Breast epithelium (tissue), 4 donors: ENCODE data around the gene GOLGA8S. TPM values are rescaled to one million over a fixed set of nuclear protein-coding genes. Genes with fewer than 3 reads are reported as not detected.
"Not testable (repeated sequence)": the region's sequence is repeated elsewhere in the genome, so short reads cannot be mapped to it uniquely, and the experiment has no call there.

Experiments
- DNase-seq, 2 donors: peaks; one replicate each; pipeline ENCODE4 v3.0.0-alpha.2; 2019; ENCODE audit warnings: low spot score in 2 of 2
- H3K27ac ChIP-seq, 2 donors: fragments of 200-600 bp; sonication (generic) in 1 of 2; one replicate each; pipeline ENCODE4 v1.5.1; 2016 to 2019; ENCODE audit warnings: mild to moderate bottlenecking in 1 of 2
- H3K27me3 ChIP-seq, 2 donors: fragments of 200-600 bp; sonication (generic) in 1 of 2; one replicate each; pipeline versions ENCODE4 v1.5.1 to v1.6.0; 2017 to 2019; ENCODE audit warnings: control low read depth in 1 of 2, mild to moderate bottlenecking in 1 of 2
- H3K36me3 ChIP-seq: fragments of 200-600 bp; one replicate; pipeline ENCODE4 v1.5.1; 2019
- H3K4me1 ChIP-seq, 2 donors: fragments of 200-600 bp; sonication (generic); one replicate each; pipeline ENCODE4 v1.5.1; 2016 to 2019; ENCODE audit warnings: control low read depth in 1 of 2
- H3K4me3 ChIP-seq, 3 donors: fragments of 200-600 bp; sonication (generic); 1 replicate in 2 of 3; 2 replicates in 1 of 3; pipeline ENCODE4 v1.5.1; 2016 to 2019; ENCODE audit warnings: mild to moderate bottlenecking in 3 of 3, moderate library complexity in 2 of 3
- H3K9me3 ChIP-seq, 2 donors: fragments of 200-600 bp; sonication (generic) in 1 of 2; one replicate each; pipeline ENCODE4 v1.5.1; 2016 to 2019; ENCODE audit warnings: control low read depth in 1 of 2
- CTCF ChIP-seq, 3 donors: fragments of 450-650 bp; IDR thresholded peaks; one replicate each; pipeline ENCODE4 v1.5.1; 2016 to 2017; ENCODE audit warnings: antibody characterized with exemption in 3 of 3, mild to moderate bottlenecking in 3 of 3, moderate library complexity in 3 of 3
- POLR2A ChIP-seq: fragments of 450-650 bp; IDR thresholded peaks from one replicate; pipeline ENCODE4 v1.6.1; 2016; ENCODE audit warnings: antibody characterized with exemption, mild to moderate bottlenecking, moderate library complexity
- POLR2AphosphoS5 ChIP-seq, 3 donors: sonication (generic); formaldehyde crosslinking; IDR thresholded peaks; one replicate each; pipeline ENCODE4 v1.6.1; 2017; ENCODE audit warnings: antibody characterized with exemption in 3 of 3
- intact Hi-C: fragments of 100-400 bp; cut with DNase I; formaldehyde crosslinking; loops from one replicate; pipeline ENCODE4 v1.15.1; 2023; ENCODE audit warnings: low total_unique reads
- total RNA-seq, 3 donors: library from RNA; depleted of rRNA; stranded (reverse); fragments of >200 nt; gene quantifications; one replicate each; pipeline ENCODE4 v1.1.0, GENCODE V29; 2016

The GOLGA8S gene
- total RNA-seq, 3 donors from 2014 or later, result under 0.01 to 0.44 TPM; not detected in 1

DNA sequence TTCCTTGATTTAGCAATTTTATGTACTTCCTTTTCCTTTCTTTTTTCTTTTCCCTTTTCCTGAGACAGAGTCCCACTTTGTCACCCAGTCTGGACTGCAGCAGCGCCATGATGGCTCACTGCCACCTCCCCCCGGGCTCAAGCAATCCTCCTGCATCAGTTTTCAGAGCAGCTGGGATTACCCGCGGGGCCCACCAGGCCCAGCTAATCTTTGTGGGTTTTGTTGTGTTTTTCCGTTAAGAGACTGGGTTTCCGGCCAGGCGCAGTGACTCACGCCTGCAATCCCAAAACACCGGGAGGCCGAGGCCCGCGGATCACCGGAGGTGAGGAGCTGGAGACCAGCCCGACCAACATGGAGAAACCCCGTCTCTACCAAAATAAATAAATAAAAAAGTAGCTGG is 17.7 kb downstream of the GOLGA8S start:
- TF ChIP-seq POLR2AphosphoS5 (IDR thresholded peaks at IDR 0.05), result no peak
- no peak for TF ChIP-seq CTCF (IDR thresholded peaks at IDR 0.05)
- H3K4me1 ChIP-seq, result no peaks in the 10 kb centered on the region
- no peak overlapping the region for H3K4me3 ChIP-seq
- no peak for DNase-seq
- H3K27ac ChIP-seq, result no peak overlapping the region
- intact Hi-C loops, result no loop called here
- H3K9me3 ChIP-seq, result no peaks in the 10 kb centered on the region
- no peaks in the 10 kb centered on the region for H3K36me3 ChIP-seq
- no peaks in the 10 kb centered on the region for H3K27me3 ChIP-seq

- H3K4me1 ChIP-seq, H3K9me3 ChIP-seq, H3K27ac ChIP-seq, H3K27me3 ChIP-seq, intact Hi-C loops, H3K36me3 ChIP-seq, DNase-seq, H3K4me3 ChIP-seq: not testable (repeated sequence)
Observed at GRCh38 chr15:23372891-23373600, 18.5 kb downstream of the GOLGA8S start.

GRCh38 chr15:23374226-23374625 is 19.7 kb downstream of the GOLGA8S start:
- H3K9me3 ChIP-seq, H3K27ac ChIP-seq, H3K4me3 ChIP-seq, H3K27me3 ChIP-seq, H3K36me3 ChIP-seq, H3K4me1 ChIP-seq, DNase-seq, intact Hi-C loops: not testable (repeated sequence)

- H3K9me3 ChIP-seq, intact Hi-C loops, H3K36me3 ChIP-seq, H3K27ac ChIP-seq, H3K4me3 ChIP-seq, DNase-seq, H3K4me1 ChIP-seq, H3K27me3 ChIP-seq: not testable (repeated sequence)
Observed at GRCh38 chr15:23378946-23379345, 24.4 kb downstream of the GOLGA8S start.

GRCh38 chr15:23380700-23381099 is 26.2 kb downstream of the GOLGA8S start:
- H3K4me3 ChIP-seq, intact Hi-C loops, H3K9me3 ChIP-seq, H3K36me3 ChIP-seq, H3K27me3 ChIP-seq, DNase-seq, H3K27ac ChIP-seq, H3K4me1 ChIP-seq: not testable (repeated sequence)

DNA sequence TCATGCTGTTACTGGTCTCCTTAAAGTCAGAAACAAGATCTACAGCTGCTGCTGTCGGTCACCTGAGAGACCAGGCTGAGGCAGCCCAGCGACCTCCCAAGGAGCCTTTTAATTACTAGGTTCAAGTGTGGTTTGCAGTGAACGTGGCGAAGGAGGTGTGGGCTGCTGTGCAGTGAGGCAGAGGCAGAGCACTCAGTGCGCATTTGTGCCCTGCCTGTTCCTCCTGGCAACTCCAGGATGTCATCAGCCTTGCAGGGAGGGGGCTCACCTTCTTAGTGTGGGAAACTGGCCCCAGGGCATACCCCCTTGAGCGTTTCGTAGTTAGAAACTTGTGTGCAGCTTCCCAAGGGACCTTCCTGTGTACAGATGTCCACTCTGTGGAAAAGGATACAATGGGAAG is 26.6 kb downstream of the GOLGA8S start:
- DNase-seq, H3K4me1 ChIP-seq, intact Hi-C loops, H3K27me3 ChIP-seq, H3K9me3 ChIP-seq, H3K27ac ChIP-seq, H3K36me3 ChIP-seq, H3K4me3 ChIP-seq: not testable (repeated sequence)

DNA sequence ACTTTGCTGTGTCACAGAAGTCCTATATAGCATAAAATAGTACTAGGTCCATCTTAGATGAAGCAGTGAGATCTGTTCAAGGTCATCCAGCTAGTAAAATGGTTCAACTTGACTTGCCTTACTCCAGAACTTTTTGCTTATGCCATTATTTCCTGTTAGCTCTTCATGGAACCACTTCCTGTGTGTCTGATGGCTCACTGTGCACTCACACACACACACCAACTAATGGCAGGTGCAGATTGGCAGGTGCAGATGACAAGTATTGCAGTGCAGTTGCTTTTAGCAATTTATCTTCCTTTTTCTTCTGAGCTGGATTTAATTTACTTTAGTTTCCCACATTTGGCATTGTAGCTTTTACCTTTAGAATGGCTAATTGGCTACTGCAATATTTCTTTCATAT is 29.8 kb downstream of the GOLGA8S start:
- Histone ChIP-seq H3K4me1 (no peaks in the 10 kb centered on the region), H3K27ac (no peak overlapping the region), H3K4me3 (no peak overlapping the region), H3K36me3 (no peaks in the 10 kb centered on the region), H3K9me3 (no peaks in the 10 kb centered on the region), H3K27me3 (no peaks in the 10 kb centered on the region)
- DNase-seq, result no peak
- intact Hi-C loops, result no loop called here
- TF ChIP-seq POLR2AphosphoS5 (IDR thresholded peaks at IDR 0.05) (no peak), CTCF (IDR thresholded peaks at IDR 0.05) (no peak), POLR2A (no peak)

DNA sequence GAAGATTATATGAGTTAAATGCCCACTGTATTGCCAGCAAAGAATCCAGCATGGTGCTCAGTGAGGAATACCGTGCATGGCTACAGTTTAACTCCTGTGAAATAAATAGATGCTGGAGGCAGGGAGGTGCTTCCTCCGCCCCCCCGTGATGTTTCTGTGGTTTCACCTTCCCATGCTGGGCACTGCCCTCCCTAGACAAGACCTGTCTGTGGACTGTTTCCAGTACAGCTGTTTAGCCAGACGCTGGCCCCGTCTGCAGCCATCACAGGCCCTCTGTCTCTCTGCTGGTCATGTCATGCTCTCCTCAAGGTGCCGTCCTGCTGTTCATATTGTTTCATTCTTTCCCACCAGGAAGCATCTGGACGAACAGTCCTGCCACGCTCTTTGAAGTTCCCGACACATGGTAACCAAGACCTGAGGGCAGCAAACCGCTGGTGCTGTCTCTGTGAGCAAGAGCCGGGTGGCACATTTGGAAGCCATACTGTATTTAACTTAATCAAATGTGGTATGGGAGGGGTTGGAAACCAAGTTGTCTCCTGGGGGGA is 31.4 kb downstream of the GOLGA8S start:
- TF ChIP-seq CTCF (IDR thresholded peaks at IDR 0.05), result no peak
- no peak for TF ChIP-seq POLR2A
- no peak for TF ChIP-seq POLR2AphosphoS5 (IDR thresholded peaks at IDR 0.05)
- intact Hi-C loops, result no loop called here

More for the DNA sequence above, 31.4 kb downstream of the GOLGA8S start:
- H3K27ac ChIP-seq, result no peak overlapping the region
- H3K27me3 ChIP-seq, result no peaks in the 10 kb centered on the region
- DNase-seq, result no peak
- H3K4me3 ChIP-seq, result no peak overlapping the region
- no peaks in the 10 kb centered on the region for H3K9me3 ChIP-seq
- no peaks in the 10 kb centered on the region for H3K4me1 ChIP-seq
- H3K36me3 ChIP-seq, result no peaks in the 10 kb centered on the region
